GM23338 (cell line): ENCODE results near the gene MCTP1. TPM values are rescaled to one million over a fixed set of nuclear protein-coding genes. Genes with fewer than 3 reads are reported as not detected.

Source experiments
- ATAC-seq: fragments of 200-7000 bp; cut with Tn5 transposase; 3 replicates; pipeline ENCODE4 v1.9.1; 2020
- DNase-seq: peaks from one replicate; pipeline ENCODE4 v3.0.0-alpha.2; 2015; ENCODE audit warnings: low spot score
- H2AFZ ChIP-seq: fragments of 200-600 bp; sonication (generic); 2 replicates; pipeline ENCODE4 v1.8.0; 2016; ENCODE audit warnings: antibody characterized with exemption, mild to moderate bottlenecking, moderate library complexity
- H3F3A ChIP-seq: fragments of 200-600 bp; sonication (generic); replicated peaks from 2 replicates; pipeline ENCODE4 v1.8.0; 2017; ENCODE audit warnings: antibody characterized with exemption, mixed run types, low read depth
- H3K27ac ChIP-seq: fragments of 200-600 bp; sonication (generic); 2 replicates; pipeline ENCODE4 v1.6.1; 2016; ENCODE audit warnings: low read depth
- H3K27me3 ChIP-seq: fragments of 200-600 bp; sonication (generic); 2 replicates; pipeline ENCODE4 v1.8.0; 2016; ENCODE audit warnings: mild to moderate bottlenecking, mixed run types, moderate library complexity; ENCODE audit not compliant: insufficient read depth
- H3K36me3 ChIP-seq: fragments of 200-600 bp; sonication (generic); 2 replicates; pipeline ENCODE4 v1.8.0; 2016; ENCODE audit warnings: mild to moderate bottlenecking; ENCODE audit not compliant: insufficient read depth
- H3K4me1 ChIP-seq: fragments of 200-600 bp; sonication (generic); 2 replicates; pipeline ENCODE4 v1.8.0; 2016; ENCODE audit warnings: mild to moderate bottlenecking, moderate library complexity; ENCODE audit not compliant: insufficient read depth
- H3K4me2 ChIP-seq: fragments of 200-600 bp; sonication (generic); 2 replicates; pipeline ENCODE4 v1.7.1; 2017; ENCODE audit warnings: mixed run types
- H3K4me3 ChIP-seq: fragments of 200-600 bp; sonication (generic); 2 replicates; pipeline ENCODE4 v1.6.1; 2016; ENCODE audit warnings: mixed run types
- H3K79me2 ChIP-seq: fragments of 200-600 bp; sonication (generic); replicated peaks from 2 replicates; pipeline ENCODE4 v1.8.0; 2017; ENCODE audit warnings: mild to moderate bottlenecking; ENCODE audit not compliant: insufficient read depth
- H3K9me2 ChIP-seq: fragments of 200-600 bp; sonication (generic); 2 replicates; pipeline ENCODE4 v1.8.0; 2017; ENCODE audit not compliant: insufficient read depth
- H4K20me1 ChIP-seq: fragments of 200-600 bp; sonication (generic); replicated peaks from 2 replicates; pipeline ENCODE4 v1.8.0; 2017; ENCODE audit warnings: mild to moderate bottlenecking; ENCODE audit not compliant: insufficient read depth
- H3K27ac Mint-ChIP-seq: 2 replicates; pipeline ENCODE4 v1.8.0; 2020; ENCODE audit warnings: inconsistent platforms, mild to moderate bottlenecking, moderate library complexity, mixed read lengths
- H3K27me3 Mint-ChIP-seq: 3 replicates; pipeline ENCODE4 v1.8.0; 2022; ENCODE audit warnings: low read depth, mild to moderate bottlenecking, moderate library complexity, mixed read lengths, inconsistent platforms; ENCODE audit not compliant: insufficient read depth, poor library complexity
- H3K36me3 Mint-ChIP-seq: 3 replicates; pipeline ENCODE4 v1.8.0; 2021; ENCODE audit warnings: low read depth, mild to moderate bottlenecking, inconsistent platforms, moderate library complexity, mixed read lengths
- H3K4me1 Mint-ChIP-seq: 3 replicates; pipeline ENCODE4 v1.8.0; 2020; ENCODE audit warnings: mild to moderate bottlenecking, inconsistent platforms, mixed read lengths
- H3K4me3 Mint-ChIP-seq: 3 replicates; pipeline ENCODE4 v1.8.0; 2021; ENCODE audit warnings: moderate library complexity, mild to moderate bottlenecking, inconsistent platforms, mixed read lengths
- H3K9me3 Mint-ChIP-seq: 3 replicates; pipeline ENCODE4 v1.8.0; 2020; ENCODE audit warnings: moderate library complexity, mild to moderate bottlenecking, inconsistent platforms, mixed read lengths
- CREB1 ChIP-seq: fragments of 250-450 bp; sonication (Bioruptor Pico); IDR thresholded peaks from 2 replicates; pipeline ENCODE4 v1.5.0; 2020; ENCODE audit warnings: low read depth, mild to moderate bottlenecking, moderate library complexity
- CTCF ChIP-seq, 2 experiments: fragments of 200-600 bp in 1 of 2; sonication (generic) in 1 of 2; conservative IDR thresholded peaks; 2 replicates each; pipeline versions ENCODE4 v1.5.1 to v1.6.1; 2016 to 2017; ENCODE audit warnings: antibody characterized with exemption in 2 of 2, low read depth in 2 of 2, mild to moderate bottlenecking in 2 of 2, moderate library complexity in 1 of 2
- ETS1 ChIP-seq: IDR thresholded peaks from 2 replicates; pipeline ENCODE4 v1.6.1; 2016; ENCODE audit warnings: antibody characterized with exemption
- EZH2 ChIP-seq: fragments of 200-600 bp; sonication (generic); IDR thresholded peaks from one replicate; pipeline ENCODE4 v1.8.0; 2017; ENCODE audit warnings: antibody characterized with exemption, mild to moderate bottlenecking, low read depth; ENCODE audit not compliant: unreplicated experiment
- EZH2phosphoT487 ChIP-seq: fragments of 200-600 bp; sonication (generic); IDR thresholded peaks from one replicate; pipeline ENCODE4 v1.8.1; 2018; ENCODE audit warnings: antibody characterized with exemption; ENCODE audit not compliant: unreplicated experiment
- JUNB ChIP-seq: IDR thresholded peaks from one replicate; pipeline ENCODE4 v1.6.1; 2016; ENCODE audit warnings: antibody characterized with exemption; ENCODE audit not compliant: unreplicated experiment
- NANOG ChIP-seq: IDR thresholded peaks from 2 replicates; pipeline ENCODE4 v1.6.1; 2016; ENCODE audit warnings: antibody characterized with exemption, borderline replicate concordance
- POLR2AphosphoS5 ChIP-seq: IDR thresholded peaks from 2 replicates; pipeline ENCODE4 v1.6.1; 2016; ENCODE audit warnings: antibody characterized with exemption, low read depth
- REST ChIP-seq: IDR thresholded peaks from one replicate; pipeline ENCODE4 v1.6.1; 2018; ENCODE audit warnings: antibody characterized with exemption; ENCODE audit not compliant: unreplicated experiment
- STAT1 ChIP-seq: IDR thresholded peaks from one replicate; pipeline ENCODE4 v1.6.1; 2016; ENCODE audit warnings: antibody characterized with exemption; ENCODE audit not compliant: unreplicated experiment
- ZNF114 ChIP-seq: fragments of 250-450 bp; sonication (Bioruptor Pico); IDR thresholded peaks from 2 replicates; pipeline ENCODE4 v1.5.0; 2020; ENCODE audit warnings: mild to moderate bottlenecking, moderate library complexity
- ZNF331 ChIP-seq: fragments of 250-450 bp; sonication (Bioruptor Pico); IDR thresholded peaks from 2 replicates; pipeline ENCODE4 v1.5.0; 2020; ENCODE audit warnings: low read depth, mild to moderate bottlenecking, moderate library complexity
- ZNF462 ChIP-seq: fragments of 250-450 bp; sonication (Bioruptor Pico); IDR thresholded peaks from 2 replicates; pipeline ENCODE4 v1.5.0; 2020; ENCODE audit warnings: mild to moderate bottlenecking, moderate library complexity
- polyA plus RNA-seq: library from polyadenylated mRNA; unstranded; fragments of >200 nt; fragmentation: Nextera tagmentation; extraction: Ambion mirVana; gene quantifications from 2 replicates; pipeline ENCODE4 v1.2.1, GENCODE V29; 2016
- total RNA-seq: library from RNA; depleted of rRNA; stranded (reverse); fragments of >200 nt; shearing (Covaris generic); gene quantifications from 2 replicates; pipeline ENCODE4 v1.2.3, GENCODE V29; 2014

MCTP1 gene
- total and polyA plus RNA-seq, 2 experiments from 2014 or later: 3.7 to 4.2 TPM

GRCh38 chr5:95241635-95242034, 43.3 kb downstream of the MCTP1 start:
- ATAC-seq: no peak
- H2AFZ ChIP-seq: no peak overlapping the region
- no peaks in the 10 kb centered on the region for H3K4me1 ChIP-seq
- Mint-ChIP-seq H3K27me3 (no peaks in the 10 kb centered on the region), H3K4me1 (no peaks in the 10 kb centered on the region), H3K9me3 (no peaks in the 10 kb centered on the region), H3K36me3 (no peaks in the 10 kb centered on the region; the same call in 2 of the 3 replicates), H3K4me3 (no peak overlapping the region), H3K27ac (no peak overlapping the region)
- H3K36me3 ChIP-seq: no peaks in the 10 kb centered on the region
- H3K79me2 ChIP-seq: no peaks in the 10 kb centered on the region
- no peaks in the 10 kb centered on the region; the same call in 1 of the 2 replicates for H4K20me1 ChIP-seq
- H3K4me3 ChIP-seq: no peak overlapping the region
- no peak for DNase-seq
- no peak overlapping the region for H3K4me2 ChIP-seq
- TF ChIP-seq ETS1: no peak
- TF ChIP-seq EZH2: no peak
- no peak for TF ChIP-seq JUNB
- TF ChIP-seq NANOG: no peak
- no peak for TF ChIP-seq ZNF331 (CRISPR knock-in tag)
- no peak for TF ChIP-seq EZH2phosphoT487
- no peak for TF ChIP-seq CREB1 (CRISPR knock-in tag)
- no peak for TF ChIP-seq CTCF (conservative IDR thresholded peaks at IDR 0.05; ENCODE audit: low read depth in 2 of 2)
- TF ChIP-seq ZNF114: no peak
- no peak for TF ChIP-seq STAT1
- no peak for TF ChIP-seq REST
- TF ChIP-seq ZNF462 (CRISPR knock-in tag): no peak
- TF ChIP-seq POLR2AphosphoS5: no peak
- no peaks in the 10 kb centered on the region for H3K9me2 ChIP-seq
- H3F3A ChIP-seq: no peaks in the 10 kb centered on the region
- H3K27ac ChIP-seq: no peak overlapping the region
- H3K27me3 ChIP-seq: no peaks in the 10 kb centered on the region
